Panc1 (cell line): ENCODE results near the gene IL18.

Experiments used
- CTCF ChIP-seq: fragments of 450-650 bp; IDR thresholded peaks from 2 replicates; pipeline ENCODE4 v1.5.1; 2017; ENCODE audit warnings: mild to moderate bottlenecking
- POLR2AphosphoS5 ChIP-seq: IDR thresholded peaks from 2 replicates; pipeline ENCODE4 v1.6.1; 2012; ENCODE audit warnings: mild to moderate bottlenecking, low read depth, low read length, moderate library complexity
- REST ChIP-seq, 2 experiments: IDR thresholded peaks; 2 replicates each; pipeline ENCODE4 v1.6.1; 2011 to 2012; ENCODE audit warnings: low read depth in 2 of 2, control low read depth in 1 of 2, low read length in 1 of 2, mild to moderate bottlenecking in 1 of 2, moderate library complexity in 1 of 2; ENCODE audit not compliant: insufficient read depth in 1 of 2
- SIN3A ChIP-seq: IDR thresholded peaks from 2 replicates; pipeline ENCODE4 v1.6.1; 2012; ENCODE audit warnings: low read depth, mild to moderate bottlenecking, low read length, moderate library complexity, borderline replicate concordance; ENCODE audit not compliant: insufficient read depth
- TCF7L2 ChIP-seq: IDR thresholded peaks from 2 replicates; pipeline ENCODE4 v1.6.1; 2011; ENCODE audit warnings: mild to moderate bottlenecking, low read depth, low read length, inconsistent platforms

GRCh38 chr11:112178428-112178827 lies 14.5 kb upstream of the IL18 start:
- TF ChIP-seq CTCF = no peak
- no peak for TF ChIP-seq POLR2AphosphoS5
- TF ChIP-seq REST (IDR thresholded peaks at IDR 0.05; ENCODE audit: insufficient read depth in 1 of 2, low read depth in 2 of 2, low read length in 1 of 2) = no peak
- TF ChIP-seq SIN3A = no peak
- TF ChIP-seq TCF7L2 = no peak
